Omental fat pad (tissue), 4 donors: ENCODE results near the gene SHOX. TPM values are rescaled to one million over a fixed set of nuclear protein-coding genes. Genes with fewer than 3 reads are reported as not detected.
"Not testable (repeated sequence)": the region's sequence is repeated elsewhere in the genome, so short reads cannot be mapped to it uniquely, and the experiment has no call there.

ENCODE experiments used
- ATAC-seq: fragments of 150-250 bp; one replicate; pipeline ENCODE4 v1.9.1; 2016; ENCODE audit warnings: mild to moderate bottlenecking, moderate library complexity; ENCODE audit not compliant: low FRiP score
- DNase-seq: peaks from one replicate; pipeline ENCODE4 v3.0.0-alpha.2; 2019; ENCODE audit warnings: low spot score
- total RNA-seq, 4 donors: library from RNA; depleted of rRNA; stranded (reverse); fragments of >200 nt; gene quantifications; one replicate each; pipeline ENCODE4 v1.1.0, GENCODE V29; 2016
- TF ChIP-seq, protein P1 (sequence below), 3 donors: fragments of 450-650 bp; IDR thresholded peaks; one replicate each; pipeline ENCODE4 v1.5.1; 2016 to 2017; ENCODE audit warnings: antibody characterized with exemption in 3 of 3, mild to moderate bottlenecking in 3 of 3, moderate library complexity in 2 of 3

SHOX gene
- total RNA-seq, 4 donors from 2014 or later: 1.9 TPM; not detected in 3

DNA sequence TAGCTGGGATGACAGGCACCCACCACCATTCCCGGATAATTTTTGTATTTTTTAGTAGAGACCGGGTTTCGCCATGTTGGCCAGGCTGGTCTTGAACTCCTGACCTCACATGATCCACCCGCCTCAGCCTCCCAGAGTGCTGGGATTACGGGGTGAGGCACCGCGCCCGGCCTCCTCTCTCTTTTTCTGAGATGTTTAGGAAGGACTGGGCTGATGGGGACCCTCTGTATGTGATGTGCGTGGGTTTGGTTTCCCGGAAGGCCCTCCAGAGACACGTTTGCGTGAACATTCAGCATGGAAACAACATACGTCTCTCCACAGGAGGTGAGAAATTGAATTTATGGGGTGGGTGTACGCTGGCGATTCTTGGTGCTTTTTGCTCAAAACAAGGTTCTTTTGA is 18.6 kb downstream of the SHOX start:
- ATAC-seq: no peak
- DNase-seq: no peak
- TF ChIP-seq, protein P1, sequence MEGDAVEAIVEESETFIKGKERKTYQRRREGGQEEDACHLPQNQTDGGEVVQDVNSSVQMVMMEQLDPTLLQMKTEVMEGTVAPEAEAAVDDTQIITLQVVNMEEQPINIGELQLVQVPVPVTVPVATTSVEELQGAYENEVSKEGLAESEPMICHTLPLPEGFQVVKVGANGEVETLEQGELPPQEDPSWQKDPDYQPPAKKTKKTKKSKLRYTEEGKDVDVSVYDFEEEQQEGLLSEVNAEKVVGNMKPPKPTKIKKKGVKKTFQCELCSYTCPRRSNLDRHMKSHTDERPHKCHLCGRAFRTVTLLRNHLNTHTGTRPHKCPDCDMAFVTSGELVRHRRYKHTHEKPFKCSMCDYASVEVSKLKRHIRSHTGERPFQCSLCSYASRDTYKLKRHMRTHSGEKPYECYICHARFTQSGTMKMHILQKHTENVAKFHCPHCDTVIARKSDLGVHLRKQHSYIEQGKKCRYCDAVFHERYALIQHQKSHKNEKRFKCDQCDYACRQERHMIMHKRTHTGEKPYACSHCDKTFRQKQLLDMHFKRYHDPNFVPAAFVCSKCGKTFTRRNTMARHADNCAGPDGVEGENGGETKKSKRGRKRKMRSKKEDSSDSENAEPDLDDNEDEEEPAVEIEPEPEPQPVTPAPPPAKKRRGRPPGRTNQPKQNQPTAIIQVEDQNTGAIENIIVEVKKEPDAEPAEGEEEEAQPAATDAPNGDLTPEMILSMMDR (IDR thresholded peaks at IDR 0.05): no peak

- TF ChIP-seq, protein P1 (IDR thresholded peaks at IDR 0.05): no peak
- no peak for DNase-seq
Measured at GRCh38 chrX:650324-650723, 19.7 kb downstream of the SHOX start.

DNA sequence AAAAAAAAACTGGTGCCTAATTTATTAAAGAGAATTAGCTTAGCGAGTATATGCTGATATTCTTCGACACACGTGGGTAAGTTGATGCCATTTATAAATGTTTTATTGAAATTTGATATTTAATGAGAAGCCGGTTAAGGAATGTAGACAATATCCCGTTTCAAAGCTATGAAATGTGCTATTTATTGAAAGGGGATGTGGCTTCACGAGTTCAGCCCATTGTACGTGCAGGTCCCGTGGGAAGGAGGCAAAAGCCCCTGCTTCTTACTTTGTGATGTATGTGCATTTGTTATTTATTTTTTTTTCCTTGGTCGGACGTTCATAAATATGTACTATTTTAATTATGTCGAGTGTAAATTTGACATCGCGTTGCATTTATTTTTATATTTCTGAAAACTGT is 20.2 kb downstream of the SHOX start:
- DNase-seq: no peak
- ATAC-seq: no peak
- TF ChIP-seq, protein P1 (IDR thresholded peaks at IDR 0.05): no peak

More at GRCh38 chrX:650324-650723, 19.7 kb downstream of the SHOX start:
- ATAC-seq: no peak

DNA sequence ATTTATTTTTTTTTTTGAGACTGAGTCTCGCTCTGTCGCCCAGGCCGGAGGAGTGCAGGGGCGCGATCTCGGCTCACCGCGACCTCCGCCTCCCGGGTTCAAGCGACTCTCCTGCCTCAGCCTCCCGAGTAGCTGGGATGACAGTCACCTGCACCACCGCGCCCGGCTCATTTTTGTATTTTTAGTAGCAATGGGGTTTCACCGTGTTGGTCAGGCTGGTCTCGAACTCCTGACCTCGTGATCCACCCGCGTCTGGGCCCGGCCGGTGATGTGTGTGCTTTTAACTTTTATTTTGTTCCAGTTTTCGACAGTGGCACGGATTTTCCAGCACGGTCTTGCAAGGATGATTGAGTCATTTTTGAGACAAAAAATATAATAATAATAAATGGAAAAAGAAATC is 21.3 kb downstream of the SHOX start:
- ATAC-seq, DNase-seq: not testable (repeated sequence)

DNA sequence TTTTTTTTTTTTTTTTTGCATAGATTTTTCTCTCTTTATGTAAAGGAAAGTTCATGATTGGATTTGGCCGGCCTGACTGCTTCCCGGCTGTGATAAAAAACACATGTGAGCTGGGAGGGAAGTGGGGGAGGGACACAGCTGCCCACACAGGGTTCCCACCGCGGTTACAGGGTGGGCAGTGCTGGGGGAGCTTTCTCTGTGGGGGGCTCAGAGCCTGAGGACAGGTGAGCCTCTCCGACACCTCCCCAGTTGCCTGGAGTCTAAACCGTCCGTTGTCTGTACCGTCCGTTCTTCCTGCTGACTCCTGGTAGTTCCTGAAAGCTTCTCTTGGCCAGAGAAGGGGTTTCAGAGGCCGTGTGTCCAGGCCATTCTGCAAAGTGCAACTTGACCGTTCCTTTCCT is 21.8 kb downstream of the SHOX start:
- TF ChIP-seq, protein P1 (IDR thresholded peaks at IDR 0.05): no peak
- ATAC-seq (no peak), DNase-seq (no peak)

GRCh38 chrX:653306-653705 is 22.7 kb downstream of the SHOX start:
- TF ChIP-seq, protein P1 (IDR thresholded peaks at IDR 0.05): no peak
- DNase-seq: no peak
- no peak for ATAC-seq

- TF ChIP-seq, protein P1 (IDR thresholded peaks at IDR 0.05): no peak
- no peak for ATAC-seq
- no peak for DNase-seq
Measured at GRCh38 chrX:661154-661553, 30.6 kb downstream of the SHOX start.

- TF ChIP-seq, protein P1 (IDR thresholded peaks at IDR 0.05): no peak
- ATAC-seq (no peak), DNase-seq (no peak)
Measured at GRCh38 chrX:662126-662525, 31.5 kb downstream of the SHOX start.
